A673 (cell line): ENCODE data around the gene ATG7. TPM values are rescaled to one million over a fixed set of nuclear protein-coding genes. Genes with fewer than 3 reads are reported as not detected.

ENCODE experiments used
- BruUV-seq: library from RNA; stranded (reverse); fragments of 400-500 nt; replicated peaks from 2 replicates; lab custom pipeline; 2021; lab: Mats Ljungman, UMichigan
- CTCF ChIA-PET: fragments of 300-600 bp; sonication (Branson Sonifier 250); formaldehyde crosslinking; loops from one replicate; lab custom pipeline; 2022; ENCODE audit warnings: antibody characterized with exemption; lab: Charles Lee
- POLR2A ChIA-PET: fragments of 300-600 bp; sonication (Branson Sonifier 250); formaldehyde crosslinking; loops from one replicate; lab custom pipeline; 2022; ENCODE audit warnings: antibody characterized with exemption; ENCODE audit not compliant: low non-redundant PET; lab: Charles Lee
- DNase-seq: peaks from one replicate; pipeline ENCODE4 v3.0.0-alpha.2; 2015; ENCODE audit warnings: low spot score
- H3K27ac ChIP-seq: fragments of 200-600 bp; sonication (generic); 2 replicates; pipeline ENCODE4 v1.5.1; 2016; ENCODE audit warnings: mixed run types, low read depth, mild to moderate bottlenecking, mixed read lengths, antibody characterized with exemption, low read length; ENCODE audit not compliant: poor library complexity, severe bottlenecking
- H3K27me3 ChIP-seq: fragments of 200-600 bp; sonication (generic); replicated peaks from 2 replicates; pipeline ENCODE4 v1.6.1; 2017; ENCODE audit warnings: mixed run types, low read depth, mild to moderate bottlenecking, mixed read lengths, antibody characterized with exemption, low read length; ENCODE audit not compliant: insufficient read depth, poor library complexity
- H3K36me3 ChIP-seq: fragments of 200-600 bp; sonication (generic); 2 replicates; pipeline ENCODE4 v1.6.1; 2016; ENCODE audit warnings: mixed run types, mild to moderate bottlenecking, mixed read lengths, antibody characterized with exemption, low read length; ENCODE audit not compliant: insufficient read depth, poor library complexity, severe bottlenecking
- H3K4me1 ChIP-seq: fragments of 200-600 bp; sonication (generic); 2 replicates; pipeline ENCODE4 v1.6.1; 2017; ENCODE audit warnings: mixed run types, mild to moderate bottlenecking, mixed read lengths, antibody characterized with exemption, low read length; ENCODE audit not compliant: insufficient read depth, poor library complexity, severe bottlenecking
- H3K4me3 ChIP-seq: fragments of 200-600 bp; sonication (generic); 2 replicates; pipeline ENCODE4 v1.5.1; 2016; ENCODE audit warnings: low read depth, mixed run types, mild to moderate bottlenecking, mixed read lengths, low read length; ENCODE audit not compliant: poor library complexity, severe bottlenecking
- H3K9me3 ChIP-seq: fragments of 200-600 bp; sonication (generic); 2 replicates; pipeline ENCODE4 v1.6.1; 2016; ENCODE audit warnings: mixed run types, low read depth, mild to moderate bottlenecking, mixed read lengths, antibody characterized with exemption, low read length; ENCODE audit not compliant: poor library complexity, severe bottlenecking
- EZH2 ChIP-seq: fragments of 200-600 bp; sonication (generic); IDR thresholded peaks from 2 replicates; pipeline ENCODE4 v1.6.1; 2017; ENCODE audit warnings: borderline replicate concordance, low read depth, mild to moderate bottlenecking, mixed read lengths, antibody characterized with exemption, low read length; ENCODE audit not compliant: poor library complexity, severe bottlenecking
- intact Hi-C: fragments of 100-400 bp; cut with micrococcal nuclease; formaldehyde crosslinking; loops from one replicate; pipeline ENCODE4 v1.10.0; 2022; ENCODE audit not compliant: unreplicated experiment
- total RNA-seq: library from RNA; stranded (reverse); gene quantifications from 2 replicates; pipeline ENCODE4 v1.2.3, GENCODE V29; 2021
- TF ChIP-seq, protein P1 (sequence below): fragments of 300-800, 200-600 bp; sonication (generic); conservative IDR thresholded peaks from 2 replicates; pipeline ENCODE4 v1.5.1; 2017; ENCODE audit warnings: low read depth, mild to moderate bottlenecking, antibody characterized with exemption, low read length, moderate library complexity, mixed read lengths

The ATG7 gene
- total RNA-seq, 1 experiment from 2014 or later: 30.9 TPM

DNA sequence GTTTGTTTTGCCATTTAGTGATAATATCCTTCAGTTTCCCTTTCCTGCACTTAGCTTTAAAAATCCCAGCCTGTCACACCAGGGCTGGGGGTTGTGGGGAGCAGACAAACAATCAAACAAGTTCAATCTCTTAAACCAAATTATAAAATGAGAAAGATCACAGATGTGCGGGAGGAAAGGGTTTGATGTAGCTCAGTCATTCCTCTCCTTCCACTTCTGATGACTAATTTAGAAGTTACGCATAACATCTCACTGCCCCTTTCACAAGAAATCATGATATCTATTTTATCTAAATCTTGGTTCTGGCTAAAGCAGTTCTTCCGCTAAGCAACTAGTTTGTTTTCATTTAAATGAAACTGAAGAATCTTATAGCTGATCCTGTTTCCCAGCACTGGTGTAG is 34.1 kb upstream of the ATG7 start:
- ChIA-PET CTCF (interaction anchor here (0.7 kb wide), 1 partner anchor 79 kb away, joined by 8 read pairs; no protein-coding TSS in a partner anchor), POLR2A (interaction anchor here (0.6 kb wide), 1 partner anchor 85 kb away, joined by 3 read pairs; no protein-coding TSS in a partner anchor)
- no peaks in the 10 kb centered on the region for H3K9me3 ChIP-seq
- TF ChIP-seq, protein P1, sequence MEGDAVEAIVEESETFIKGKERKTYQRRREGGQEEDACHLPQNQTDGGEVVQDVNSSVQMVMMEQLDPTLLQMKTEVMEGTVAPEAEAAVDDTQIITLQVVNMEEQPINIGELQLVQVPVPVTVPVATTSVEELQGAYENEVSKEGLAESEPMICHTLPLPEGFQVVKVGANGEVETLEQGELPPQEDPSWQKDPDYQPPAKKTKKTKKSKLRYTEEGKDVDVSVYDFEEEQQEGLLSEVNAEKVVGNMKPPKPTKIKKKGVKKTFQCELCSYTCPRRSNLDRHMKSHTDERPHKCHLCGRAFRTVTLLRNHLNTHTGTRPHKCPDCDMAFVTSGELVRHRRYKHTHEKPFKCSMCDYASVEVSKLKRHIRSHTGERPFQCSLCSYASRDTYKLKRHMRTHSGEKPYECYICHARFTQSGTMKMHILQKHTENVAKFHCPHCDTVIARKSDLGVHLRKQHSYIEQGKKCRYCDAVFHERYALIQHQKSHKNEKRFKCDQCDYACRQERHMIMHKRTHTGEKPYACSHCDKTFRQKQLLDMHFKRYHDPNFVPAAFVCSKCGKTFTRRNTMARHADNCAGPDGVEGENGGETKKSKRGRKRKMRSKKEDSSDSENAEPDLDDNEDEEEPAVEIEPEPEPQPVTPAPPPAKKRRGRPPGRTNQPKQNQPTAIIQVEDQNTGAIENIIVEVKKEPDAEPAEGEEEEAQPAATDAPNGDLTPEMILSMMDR: no peak
- intact Hi-C loops: no loop called here
- no peaks in the 10 kb centered on the region for H3K36me3 ChIP-seq
- BruUV-seq: no TSS peak
- H3K4me3 ChIP-seq: no peak overlapping the region
- H3K27ac ChIP-seq: no peak overlapping the region
- DNase-seq: no peak
- no peaks in the 10 kb centered on the region for H3K27me3 ChIP-seq
- no peaks in the 10 kb centered on the region for H3K4me1 ChIP-seq

DNA sequence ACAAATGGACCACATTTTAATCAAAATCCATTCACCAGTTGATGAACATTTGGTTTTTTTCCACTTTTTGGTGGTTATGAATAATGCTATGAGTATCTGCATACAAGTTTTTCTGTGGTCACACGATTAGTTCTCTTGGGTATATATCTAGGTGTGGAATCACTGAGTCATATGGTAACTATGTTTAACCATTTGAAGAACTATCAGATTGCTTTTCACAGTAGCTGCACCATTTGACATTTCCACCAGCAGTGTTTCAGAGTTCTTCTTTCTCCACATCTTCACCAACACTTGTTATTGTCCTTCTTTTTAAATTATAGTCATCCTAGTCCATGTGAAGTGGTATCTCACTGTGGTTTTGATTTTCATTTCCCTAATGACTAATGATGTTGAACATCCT is 33.3 kb upstream of the ATG7 start:
- no peak overlapping the region for H3K27ac ChIP-seq
- BruUV-seq: no TSS peak

DNA sequence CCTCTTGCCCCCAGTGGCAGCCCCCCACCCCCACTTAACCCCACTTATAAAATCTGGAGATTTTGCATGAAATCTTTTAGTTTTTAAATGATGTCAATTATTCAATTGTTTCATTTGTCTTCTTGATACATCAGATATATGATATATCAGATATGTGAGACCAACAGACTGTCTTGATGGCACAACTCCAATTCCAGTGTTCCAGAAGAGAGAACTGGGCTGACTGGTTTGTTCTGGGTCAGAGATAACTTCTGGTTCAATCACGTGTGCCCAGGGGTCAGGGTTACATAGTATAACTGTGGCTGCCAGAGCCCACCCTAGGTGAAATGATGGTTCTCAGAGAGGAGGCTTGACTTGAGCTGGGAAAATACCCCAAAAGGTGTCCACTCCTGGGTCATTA is 32.4 kb upstream of the ATG7 start:
- no peak overlapping the region for H3K27ac ChIP-seq
- CTCF ChIA-PET: no interaction called here
- intact Hi-C loops: no loop called here
- no peak for DNase-seq
- no peaks in the 10 kb centered on the region for H3K9me3 ChIP-seq
- no peaks in the 10 kb centered on the region for H3K36me3 ChIP-seq
- no TSS peak for BruUV-seq
- POLR2A ChIA-PET: no interaction called here
- TF ChIP-seq, protein P1: no peak
- TF ChIP-seq EZH2: no peak
- H3K27me3 ChIP-seq: no peaks in the 10 kb centered on the region
- H3K4me1 ChIP-seq: no peaks in the 10 kb centered on the region
- no peak overlapping the region for H3K4me3 ChIP-seq

More for the DNA sequence above, 33.3 kb upstream of the ATG7 start:
- ChIA-PET CTCF (interaction anchor here (0.8 kb wide), 1 partner anchor 84 kb away, joined by 3 read pairs; no protein-coding TSS in a partner anchor), POLR2A (no interaction called here)
- no peaks in the 10 kb centered on the region for H3K27me3 ChIP-seq
- H3K36me3 ChIP-seq: no peaks in the 10 kb centered on the region
- H3K4me1 ChIP-seq: no peaks in the 10 kb centered on the region
- H3K9me3 ChIP-seq: no peaks in the 10 kb centered on the region
- DNase-seq: no peak
- no peak for TF ChIP-seq EZH2
- TF ChIP-seq, protein P1: no peak
- no peak overlapping the region for H3K4me3 ChIP-seq
- intact Hi-C loops: no loop called here
